Endothelial cell of umbilical vein (primary cell): ENCODE data around the gene GAB2. TPM values are rescaled to one million over a fixed set of nuclear protein-coding genes. Genes with fewer than 3 reads are reported as not detected.

Experiments
- BruUV-seq: library from RNA; stranded (reverse); fragments of 400-500 nt; replicated peaks from 2 replicates; lab custom pipeline; 2021; lab: Mats Ljungman, UMichigan
- CTCF ChIA-PET: fragments of 300-600, 350-600 bp; sonication (Branson Sonifier 250); formaldehyde crosslinking; loops from one replicate; lab custom pipeline; 2021; ENCODE audit warnings: antibody characterized with exemption, inconsistent platforms; lab: Charles Lee
- POLR2A ChIA-PET: fragments of 300-600, 350-600 bp; sonication (Branson Sonifier 250); formaldehyde crosslinking; loops from one replicate; lab custom pipeline; 2021; ENCODE audit warnings: antibody characterized with exemption, inconsistent platforms; lab: Charles Lee
- DNase-seq: peaks from one replicate; pipeline ENCODE4 v3.0.0-alpha.2; 2011; ENCODE audit warnings: low read depth, low spot score
- FAIRE-seq: peaks from 2 replicates; lab custom pipeline; 2011; peaks lifted over from hg19 to GRCh38; lab: Jason Lieb, UNC
- H2AFZ ChIP-seq: 2 replicates; pipeline ENCODE4 v1.6.0; 2012; ENCODE audit warnings: low read depth, low read length, control low read depth, inconsistent platforms
- H3K27ac ChIP-seq: 2 replicates; pipeline ENCODE4 v1.5.1; 2011; ENCODE audit warnings: low read depth, mild to moderate bottlenecking, control low read depth, low read length, moderate library complexity; ENCODE audit not compliant: insufficient read depth
- H3K27me3 ChIP-seq, 2 experiments: 2 replicates each; pipeline versions ENCODE4 v1.6.0 to v1.6.1; 2011; ENCODE audit warnings: low read length in 2 of 2, mixed read lengths in 1 of 2; ENCODE audit not compliant: control insufficient read depth in 2 of 2, insufficient read depth in 2 of 2
- H3K36me3 ChIP-seq, 2 experiments: 2 replicates in 1 of 2; 3 replicates in 1 of 2; pipeline ENCODE4 v1.5.1; 2011; ENCODE audit warnings: low read length in 2 of 2, mild to moderate bottlenecking in 1 of 2, moderate library complexity in 1 of 2; ENCODE audit not compliant: control insufficient read depth in 2 of 2, insufficient read depth in 2 of 2; ENCODE audit errors: extremely low read depth in 1 of 2
- H3K4me1 ChIP-seq: 3 replicates; pipeline ENCODE4 v1.5.1; 2011; ENCODE audit warnings: mild to moderate bottlenecking, low read length; ENCODE audit not compliant: control insufficient read depth, insufficient read depth; ENCODE audit errors: extremely low read depth
- H3K4me2 ChIP-seq: 2 replicates; pipeline ENCODE4 v1.6.1; 2011; ENCODE audit warnings: low read length, control low read depth, mixed read lengths; ENCODE audit not compliant: insufficient read depth
- H3K4me3 ChIP-seq, 3 experiments: fragments of 200-600 bp in 1 of 3; sonication (generic), shearing (Covaris generic) in 1 of 3; replicated peaks in 1 of 3; 2 replicates each; pipeline ENCODE4 v1.5.1; 2011 to 2016; ENCODE audit warnings: control low read depth in 3 of 3, low read length in 3 of 3, mild to moderate bottlenecking in 2 of 3, inconsistent platforms in 1 of 3, low read depth in 1 of 3, moderate library complexity in 1 of 3; ENCODE audit not compliant: insufficient read depth in 1 of 3
- H3K79me2 ChIP-seq: 2 replicates; pipeline ENCODE4 v1.6.0; 2012; ENCODE audit warnings: low read length, inconsistent platforms; ENCODE audit not compliant: control insufficient read depth, insufficient read depth
- H3K9ac ChIP-seq: replicated peaks from 2 replicates; pipeline ENCODE3; 2011; ENCODE audit warnings: low read length, control low read depth; ENCODE audit not compliant: insufficient read depth; ENCODE audit errors: extremely low read depth
- H3K9me1 ChIP-seq: replicated peaks from 3 replicates; pipeline ENCODE4 v1.6.0; 2011; ENCODE audit warnings: mild to moderate bottlenecking, low read length; ENCODE audit not compliant: control insufficient read depth, insufficient read depth; ENCODE audit errors: extremely low read depth
- H3K9me3 ChIP-seq: replicated peaks from 2 replicates; pipeline ENCODE4 v1.5.1; 2012; ENCODE audit warnings: low read length, inconsistent platforms; ENCODE audit not compliant: control insufficient read depth, insufficient read depth
- H4K20me1 ChIP-seq: replicated peaks from 2 replicates; pipeline ENCODE3; 2011; ENCODE audit warnings: mild to moderate bottlenecking, low read length; ENCODE audit not compliant: control insufficient read depth, insufficient read depth; ENCODE audit errors: extremely low read depth
- EZH2 ChIP-seq: IDR thresholded peaks from 2 replicates; pipeline ENCODE4 v1.6.1; 2012; ENCODE audit warnings: borderline replicate concordance, low read depth, mild to moderate bottlenecking, moderate library complexity, low read length, inconsistent platforms; ENCODE audit not compliant: severe bottlenecking
- FOS ChIP-seq: IDR thresholded peaks from 2 replicates; pipeline ENCODE4 v1.6.1; 2011; ENCODE audit warnings: mild to moderate bottlenecking, low read length, moderate library complexity, borderline replicate concordance; ENCODE audit not compliant: insufficient read depth
- GATA2 ChIP-seq: IDR thresholded peaks from 2 replicates; pipeline ENCODE4 v1.7.0; 2011; ENCODE audit warnings: low read depth, mild to moderate bottlenecking, moderate library complexity, mixed read lengths, low read length; ENCODE audit not compliant: insufficient read length, insufficient read depth
- JUN ChIP-seq: IDR thresholded peaks from 2 replicates; pipeline ENCODE4 v1.6.1; 2011; ENCODE audit warnings: borderline replicate concordance, low read depth; ENCODE audit not compliant: insufficient read length, insufficient read depth
- MYC ChIP-seq: IDR thresholded peaks from one replicate; pipeline ENCODE4 v1.6.1; 2011; ENCODE audit warnings: mild to moderate bottlenecking, low read depth, low read length
- POLR2A ChIP-seq: IDR thresholded peaks from 2 replicates; pipeline ENCODE4 v1.6.1; 2012; ENCODE audit warnings: low read depth, mild to moderate bottlenecking, control low read depth, low read length
- POLR2AphosphoS5 ChIP-seq: IDR thresholded peaks from 2 replicates; pipeline ENCODE4 v1.6.1; 2012; ENCODE audit warnings: low read depth, mild to moderate bottlenecking, control low read depth, low read length, moderate library complexity; ENCODE audit not compliant: insufficient read depth
- dilution Hi-C: fragments of 300-500 bp; cut with MboI; formaldehyde crosslinking; loops from one replicate; pipeline ENCODE4 v1.15.0; 2019; ENCODE audit warnings: low sequenced_read_pairs; ENCODE audit not compliant: extremely low pct_ligation_motif_present
- intact Hi-C: fragments of 100-400 bp; cut with micrococcal nuclease; formaldehyde crosslinking; loops from one replicate; pipeline ENCODE4 v1.10.0; 2022
- polyA plus RNA-seq, 4 experiments: library from polyadenylated mRNA; depleted of rRNA in 3 of 4; stranded (reverse) in 3 of 4; unstranded in 1 of 4; fragments of >200 nt; gene quantifications; 2 replicates each; pipeline versions ENCODE4 v1.2.1 to v1.2.3, GENCODE V29; 2011 to 2012; ENCODE audit warnings: missing spikeins in 1 of 4
- total RNA-seq: library from RNA; stranded (reverse); gene quantifications from 2 replicates; pipeline ENCODE4 v1.2.3, GENCODE V29; 2021
- TF ChIP-seq, protein P1 (sequence below): IDR thresholded peaks from 2 replicates; pipeline ENCODE4 v1.6.1; 2011; ENCODE audit not compliant: insufficient read depth, insufficient read length
- TF ChIP-seq, protein P2 (sequence below), 2 donors: IDR thresholded peaks; 1 replicate in 1 of 2; 2 replicates in 1 of 2; pipeline ENCODE4 v1.5.1; 2011; ENCODE audit warnings: low read length in 2 of 2, mild to moderate bottlenecking in 2 of 2, moderate library complexity in 2 of 2, control low read depth in 1 of 2, inconsistent platforms in 1 of 2, low read depth in 1 of 2; ENCODE audit not compliant: insufficient read depth in 1 of 2; ENCODE audit errors: extremely low read depth in 1 of 2

Gene GAB2
- total and polyA plus RNA-seq, 2 donors (not counting 3 experiments of a cell fraction or from before 2014, with no cell fraction given): 19.6 to 39.6 TPM

DNA sequence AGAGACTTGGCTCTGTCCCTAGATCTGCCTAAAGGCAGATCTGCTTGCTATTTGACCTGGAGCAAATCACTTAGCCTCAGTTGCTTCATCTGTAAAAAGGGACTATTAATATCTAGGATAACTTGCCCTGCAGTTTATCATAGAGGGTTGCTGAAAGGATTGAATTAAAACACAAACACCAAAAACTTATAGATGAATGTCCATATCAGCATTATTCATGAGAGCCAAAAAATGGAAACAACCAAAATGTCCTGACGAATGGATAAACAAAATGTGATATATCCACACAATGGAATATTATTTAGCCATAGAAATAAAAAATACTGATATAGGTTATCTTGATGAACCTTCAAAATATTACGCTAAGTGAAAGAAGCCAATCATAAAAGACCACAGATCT lies 161.7 kb downstream of the GAB2 start:
- intact Hi-C loops (no loop called here), dilution Hi-C loops (no loop called here)
- Histone ChIP-seq H3K36me3 (no peaks in the 10 kb centered on the region), H4K20me1 (no peaks in the 10 kb centered on the region), H3K4me1 (peaks cover 29% of the 10 kb centered on the region), H2AFZ (no peak overlapping the region), H3K27ac (no peak overlapping the region), H3K79me2 (peaks cover 14% of the 10 kb centered on the region), H3K9me3 (no peaks in the 10 kb centered on the region), H3K9ac (no peak overlapping the region), H3K27me3 (no peaks in the 10 kb centered on the region), H3K4me2 (no peak overlapping the region), H3K9me1 (no peaks in the 10 kb centered on the region), H3K4me3 (no peak overlapping the region)
- FAIRE-seq (no peak), DNase-seq (no peak)
- BruUV-seq: no TSS peak
- POLR2A ChIA-PET: no interaction called here
- CTCF ChIA-PET: interaction anchor here (2.2 to 3.9 kb wide), 2 partner anchors 28 to 309 kb away, joined by 11 to 21 read pairs; no protein-coding TSS in a partner anchor
- TF ChIP-seq, protein P1, sequence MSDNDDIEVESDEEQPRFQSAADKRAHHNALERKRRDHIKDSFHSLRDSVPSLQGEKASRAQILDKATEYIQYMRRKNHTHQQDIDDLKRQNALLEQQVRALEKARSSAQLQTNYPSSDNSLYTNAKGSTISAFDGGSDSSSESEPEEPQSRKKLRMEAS: no peak
- TF ChIP-seq FOS (no peak), EZH2 (no peak), POLR2A (no peak), JUN (no peak), GATA2 (no peak), MYC (no peak), POLR2AphosphoS5 (no peak)
- TF ChIP-seq, protein P2, sequence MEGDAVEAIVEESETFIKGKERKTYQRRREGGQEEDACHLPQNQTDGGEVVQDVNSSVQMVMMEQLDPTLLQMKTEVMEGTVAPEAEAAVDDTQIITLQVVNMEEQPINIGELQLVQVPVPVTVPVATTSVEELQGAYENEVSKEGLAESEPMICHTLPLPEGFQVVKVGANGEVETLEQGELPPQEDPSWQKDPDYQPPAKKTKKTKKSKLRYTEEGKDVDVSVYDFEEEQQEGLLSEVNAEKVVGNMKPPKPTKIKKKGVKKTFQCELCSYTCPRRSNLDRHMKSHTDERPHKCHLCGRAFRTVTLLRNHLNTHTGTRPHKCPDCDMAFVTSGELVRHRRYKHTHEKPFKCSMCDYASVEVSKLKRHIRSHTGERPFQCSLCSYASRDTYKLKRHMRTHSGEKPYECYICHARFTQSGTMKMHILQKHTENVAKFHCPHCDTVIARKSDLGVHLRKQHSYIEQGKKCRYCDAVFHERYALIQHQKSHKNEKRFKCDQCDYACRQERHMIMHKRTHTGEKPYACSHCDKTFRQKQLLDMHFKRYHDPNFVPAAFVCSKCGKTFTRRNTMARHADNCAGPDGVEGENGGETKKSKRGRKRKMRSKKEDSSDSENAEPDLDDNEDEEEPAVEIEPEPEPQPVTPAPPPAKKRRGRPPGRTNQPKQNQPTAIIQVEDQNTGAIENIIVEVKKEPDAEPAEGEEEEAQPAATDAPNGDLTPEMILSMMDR (IDR thresholded peaks at IDR 0.05; ENCODE audit: extremely low read depth in 1 of 2, insufficient read depth in 1 of 2, low read depth in 1 of 2, low read length in 2 of 2): no peak
